DMS153 treated with DMSO at 0.1 percent for 48 hours (cell line): ENCODE data around the gene HMOX1.
A peak's percentile ranks its signal among the peaks of the same experiment; 100 is the strongest.

Experiments used
- DNase-seq: peaks from one replicate; lab custom pipeline; 2025; ENCODE audit not compliant: unreplicated experiment; lab: John Stamatoyannopoulos, UW

Gene HMOX1

DNA sequence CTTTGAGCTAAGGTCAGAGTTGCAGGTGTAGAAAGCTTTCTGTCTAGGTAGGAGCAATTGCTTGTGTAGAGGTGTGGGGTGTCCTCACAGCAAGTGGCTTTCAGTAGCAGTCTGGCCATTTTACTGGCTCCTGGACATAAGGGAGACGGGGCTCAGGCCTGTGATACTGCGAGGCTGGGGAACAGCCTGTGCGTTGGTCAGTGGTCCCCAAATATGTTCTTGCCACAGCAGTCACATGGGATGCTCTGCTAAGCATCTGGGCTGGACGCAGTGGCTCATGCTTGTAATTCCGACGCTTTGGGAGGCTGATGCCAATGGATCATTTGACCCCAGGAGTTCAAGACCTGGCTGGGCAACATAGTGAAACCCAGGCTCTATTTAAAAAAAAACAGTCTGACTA, 21.0 kb downstream of the HMOX1 start:
- DNase-seq = no peak

DNA sequence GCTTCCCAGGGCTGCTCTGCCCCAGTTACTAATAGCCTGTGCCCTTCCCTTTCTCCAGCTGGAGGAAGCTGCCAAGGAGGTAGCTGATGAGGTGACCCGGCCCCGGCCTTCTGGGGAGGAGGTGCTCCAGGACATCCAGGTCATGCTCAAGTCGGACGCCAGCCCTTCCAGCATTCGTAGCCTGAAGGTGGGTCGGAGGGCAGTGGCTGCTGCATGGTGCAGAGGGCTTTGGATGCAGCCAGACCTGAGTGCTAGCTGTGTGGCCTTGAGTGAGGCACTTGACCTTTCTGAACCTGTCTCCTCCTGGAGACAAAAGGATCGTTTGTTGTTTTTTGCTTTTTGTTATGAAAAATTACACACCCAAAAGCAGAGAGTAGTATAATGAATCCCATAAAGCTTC, 22.5 kb downstream of the HMOX1 start:
- no peak for DNase-seq

DNA sequence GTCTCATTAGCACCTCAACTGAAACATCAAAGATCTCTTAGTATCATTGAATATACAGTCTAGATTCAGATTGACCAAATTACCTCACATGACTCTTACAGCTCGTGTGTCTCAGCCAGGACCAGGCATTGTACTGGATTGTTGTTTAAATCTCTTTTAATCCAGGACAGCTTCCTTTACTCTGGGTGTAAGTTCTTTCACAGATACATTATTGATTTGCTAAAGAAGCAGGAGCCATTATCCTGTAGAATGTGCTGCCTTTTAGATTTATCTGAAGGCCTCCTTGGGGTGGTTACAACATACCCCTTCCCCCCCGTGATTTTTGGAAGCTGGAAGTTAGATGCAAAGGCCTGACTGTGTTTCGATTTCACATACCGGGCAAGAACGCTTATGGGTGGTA, 23.3 kb downstream of the HMOX1 start:
- no peak for DNase-seq

DNA sequence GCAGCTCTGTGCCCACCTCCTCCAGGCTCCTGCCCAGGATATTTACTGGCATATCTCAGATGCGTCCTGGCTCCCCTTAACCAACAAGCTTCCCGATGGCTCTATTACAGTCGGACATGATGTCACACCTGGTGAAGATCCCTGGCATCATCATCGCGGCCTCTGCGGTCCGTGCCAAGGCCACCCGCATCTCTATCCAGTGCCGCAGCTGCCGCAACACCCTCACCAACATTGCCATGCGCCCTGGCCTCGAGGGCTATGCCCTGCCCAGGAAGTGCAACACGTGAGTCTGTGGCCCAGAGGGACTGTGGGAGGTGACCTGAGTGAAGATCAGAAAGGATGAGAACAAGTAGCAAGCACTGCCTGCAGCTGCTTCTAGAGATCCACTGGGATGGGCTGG, 25.5 kb downstream of the HMOX1 start:
- DNase-seq = no peak

DNA sequence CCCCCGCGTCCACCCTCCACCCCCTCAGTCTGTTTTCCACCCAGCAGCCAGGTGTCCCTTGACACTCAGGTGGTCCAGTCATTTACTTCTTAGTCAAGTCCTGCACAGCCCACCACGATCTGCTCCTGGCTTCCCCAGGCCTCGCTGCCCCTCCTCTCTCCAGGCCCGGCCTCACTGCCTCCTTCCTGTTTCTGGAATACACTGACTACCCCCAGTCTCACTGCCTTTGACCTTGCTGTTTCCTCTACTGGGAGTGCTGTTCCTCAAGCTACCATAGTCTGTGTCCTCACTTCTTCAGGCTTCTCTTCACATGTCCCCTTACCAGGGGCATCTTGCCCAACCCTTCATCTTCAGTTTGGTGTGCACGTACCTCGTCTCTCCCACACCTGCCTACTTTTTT, 26.5 kb downstream of the HMOX1 start:
- DNase-seq = no peak

DNA sequence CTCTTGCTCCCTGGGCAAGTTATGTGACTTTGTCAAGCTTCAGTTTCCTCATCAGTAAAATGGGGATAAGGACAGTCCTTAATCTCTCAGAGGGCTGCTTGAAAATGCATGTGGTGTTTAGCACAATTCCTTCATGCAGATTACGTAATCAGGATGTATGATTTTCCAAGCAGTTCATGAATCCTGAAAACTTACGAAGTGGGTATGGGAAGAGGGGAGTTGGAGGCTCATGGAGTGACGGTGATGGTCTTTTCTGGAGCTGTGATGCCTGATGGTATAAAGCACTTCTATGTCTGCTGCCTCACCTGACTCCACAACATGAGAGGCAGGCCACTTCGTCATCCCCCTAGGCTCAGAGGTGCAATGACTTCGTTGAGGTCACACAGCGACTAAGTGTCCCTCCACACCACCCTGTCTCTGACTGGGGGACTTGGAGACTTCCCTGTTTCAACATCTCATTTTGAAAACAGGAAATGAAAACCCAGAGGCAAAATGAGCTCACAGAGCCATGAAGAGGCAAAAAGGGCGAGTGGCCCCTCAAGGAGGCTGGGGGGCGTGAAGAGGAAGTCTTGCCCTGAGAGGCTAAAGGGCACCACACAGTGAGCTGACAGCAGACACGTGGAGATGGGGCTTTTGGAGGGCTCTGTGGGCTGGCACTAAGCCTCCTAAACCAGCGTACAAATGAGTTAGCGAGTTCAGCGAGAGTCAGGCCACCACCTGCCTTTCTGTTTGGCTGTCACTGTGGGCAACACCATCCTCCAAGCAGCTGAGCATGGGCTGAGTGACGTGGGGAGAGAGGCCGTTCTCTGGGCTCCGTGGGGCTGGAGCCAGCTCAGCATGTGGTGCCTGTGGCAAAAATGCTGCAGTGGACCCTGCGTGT, 29.1 kb downstream of the HMOX1 start:
- no peak for DNase-seq

DNA sequence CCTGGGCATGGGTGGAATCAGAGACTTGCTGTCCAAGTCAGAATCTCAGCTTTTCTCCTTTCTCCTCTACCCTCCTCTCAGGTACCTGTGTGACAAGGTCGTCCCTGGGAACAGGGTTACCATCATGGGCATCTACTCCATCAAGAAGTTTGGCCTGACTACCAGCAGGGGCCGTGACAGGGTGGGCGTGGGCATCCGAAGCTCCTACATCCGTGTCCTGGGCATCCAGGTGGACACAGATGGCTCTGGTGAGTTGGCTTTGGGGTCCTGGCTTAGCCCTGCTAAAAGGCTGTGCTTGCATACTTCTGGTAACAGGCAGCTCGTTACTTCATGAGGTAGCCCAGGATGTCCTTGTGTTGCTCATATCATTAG, 29.8 kb downstream of the HMOX1 start:
- DNase-seq = no peak

DNA sequence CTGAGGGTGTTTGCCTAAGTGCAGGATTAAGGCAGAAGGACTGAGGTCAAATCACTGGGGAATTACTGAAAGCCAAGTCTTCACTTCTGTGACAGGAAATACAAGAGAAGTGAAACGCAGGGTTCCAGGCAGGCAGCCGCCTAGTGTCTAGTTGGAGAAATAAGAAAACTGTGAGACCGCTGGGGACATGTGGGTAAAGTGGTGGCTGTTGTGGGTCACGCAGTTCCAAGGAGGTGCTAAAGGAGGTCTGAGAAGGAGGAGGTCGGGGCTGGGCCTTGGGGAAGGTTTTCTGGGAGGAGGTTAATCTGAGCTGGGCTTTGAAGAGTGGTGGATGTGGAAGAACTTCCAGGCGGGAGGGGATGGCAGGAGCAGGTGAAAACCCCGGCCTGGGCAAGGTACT, 30.2 kb downstream of the HMOX1 start:
- DNase-seq = no peak

DNA sequence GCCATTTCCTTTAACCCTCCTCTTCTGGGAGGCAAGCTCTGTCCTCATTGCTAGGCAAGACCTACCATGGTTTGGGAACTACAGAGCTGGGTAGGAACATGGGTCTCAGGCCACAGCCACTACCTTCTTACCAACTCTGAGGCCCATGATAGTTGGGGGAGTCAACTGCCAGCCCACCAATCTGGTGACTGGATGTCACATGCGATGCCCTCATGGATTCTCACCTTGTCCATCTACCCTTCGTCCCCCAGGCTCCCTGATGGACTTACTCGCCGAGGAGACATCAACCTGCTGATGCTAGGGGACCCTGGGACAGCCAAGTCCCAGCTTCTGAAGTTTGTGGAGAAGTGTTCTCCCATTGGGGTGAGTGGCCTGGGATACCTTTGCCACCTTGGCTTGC, 32.7 kb downstream of the HMOX1 start:
- no peak for DNase-seq

DNA sequence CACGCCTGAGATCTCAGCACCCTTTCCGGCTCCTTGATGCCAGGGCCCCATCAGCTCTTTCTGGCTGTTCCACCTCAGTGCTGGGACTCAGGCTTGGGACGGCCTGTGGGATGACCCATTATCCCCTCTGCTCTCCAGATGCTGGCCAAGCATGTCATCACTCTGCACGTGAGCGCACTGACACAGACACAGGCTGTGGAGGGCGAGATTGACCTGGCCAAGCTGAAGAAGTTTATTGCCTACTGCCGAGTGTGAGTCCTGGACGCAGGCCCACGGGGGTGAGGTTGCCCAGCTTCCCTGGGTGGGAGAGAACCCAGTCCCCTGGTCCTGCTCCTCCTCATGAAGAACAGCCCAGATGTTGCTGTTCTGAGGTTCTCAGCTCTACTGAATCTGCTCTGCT, 36.7 kb downstream of the HMOX1 start:
- DNase-seq = no peak

DNA sequence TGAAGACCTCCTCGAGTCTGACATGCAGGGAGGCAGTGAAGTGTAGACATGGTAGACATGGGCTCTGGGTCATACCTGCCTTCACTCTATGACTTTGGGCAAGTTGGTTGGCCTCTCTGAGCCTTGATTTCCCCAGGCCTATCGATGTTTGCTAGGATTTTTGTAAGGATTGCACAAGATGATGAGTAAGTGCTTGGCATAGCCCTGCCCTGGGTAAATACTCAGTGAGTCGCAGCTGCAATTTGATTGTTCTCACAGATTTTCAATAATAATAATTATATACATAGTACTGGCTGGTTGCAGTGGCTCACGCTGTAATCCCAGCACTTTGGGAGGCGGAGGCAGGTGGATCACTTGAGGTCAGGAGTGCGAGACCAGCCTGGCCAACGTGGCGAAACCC, 37.2 kb downstream of the HMOX1 start:
- DNase-seq = no peak

DNA sequence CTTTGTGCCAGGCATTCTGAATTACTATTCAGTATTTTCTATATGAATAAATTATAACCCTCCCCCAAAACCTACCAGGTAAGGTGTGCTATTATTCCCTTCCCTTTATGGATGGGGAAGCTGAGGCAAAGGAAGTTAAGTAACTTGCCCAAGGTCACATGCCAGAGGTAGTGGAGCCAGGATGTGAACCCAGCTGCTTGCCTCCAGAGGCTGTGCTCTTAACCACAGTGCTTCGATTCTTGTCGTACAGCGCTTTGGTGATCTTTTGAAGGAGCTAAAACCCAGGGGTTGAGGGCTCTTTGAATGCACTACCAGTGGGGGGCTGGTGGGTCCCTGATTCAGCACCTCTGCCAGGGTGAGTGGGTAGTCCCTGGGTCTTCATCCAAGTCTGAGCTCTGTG, 37.8 kb downstream of the HMOX1 start:
- no peak for DNase-seq

DNA sequence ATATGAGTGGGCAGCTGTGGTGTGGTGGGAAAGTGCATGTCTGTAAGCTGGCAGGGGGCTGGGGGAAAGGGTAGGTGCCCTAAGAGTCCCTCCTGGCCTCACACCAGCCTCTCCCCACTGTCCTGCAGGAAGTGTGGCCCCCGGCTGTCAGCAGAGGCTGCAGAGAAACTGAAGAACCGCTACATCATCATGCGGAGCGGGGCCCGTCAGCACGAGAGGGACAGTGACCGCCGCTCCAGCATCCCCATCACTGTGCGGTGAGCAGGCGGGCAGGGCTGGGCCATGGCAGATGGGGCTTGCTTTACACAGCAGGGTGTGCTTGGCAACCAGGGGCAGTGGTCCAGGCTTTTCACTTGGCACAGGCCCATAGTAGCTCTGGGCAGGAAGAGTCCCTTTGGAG, 38.9 kb downstream of the HMOX1 start:
- no peak for DNase-seq

DNA sequence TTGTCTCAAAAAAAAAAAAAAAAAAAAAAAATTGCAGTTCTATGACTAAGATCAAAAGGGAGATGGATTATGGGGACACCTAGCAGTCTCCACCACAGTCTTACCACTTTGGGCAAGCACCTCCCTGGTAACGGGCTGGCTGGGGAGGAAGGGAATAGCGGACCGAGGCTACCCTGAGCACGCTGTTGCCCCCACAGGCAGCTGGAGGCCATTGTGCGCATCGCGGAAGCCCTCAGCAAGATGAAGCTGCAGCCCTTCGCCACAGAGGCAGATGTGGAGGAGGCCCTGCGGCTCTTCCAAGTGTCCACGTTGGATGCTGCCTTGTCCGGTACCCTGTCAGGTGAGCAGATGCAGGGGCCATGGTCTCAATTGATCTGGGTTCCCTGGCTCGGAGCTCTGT, 40.2 kb downstream of the HMOX1 start:
- no peak for DNase-seq

DNA sequence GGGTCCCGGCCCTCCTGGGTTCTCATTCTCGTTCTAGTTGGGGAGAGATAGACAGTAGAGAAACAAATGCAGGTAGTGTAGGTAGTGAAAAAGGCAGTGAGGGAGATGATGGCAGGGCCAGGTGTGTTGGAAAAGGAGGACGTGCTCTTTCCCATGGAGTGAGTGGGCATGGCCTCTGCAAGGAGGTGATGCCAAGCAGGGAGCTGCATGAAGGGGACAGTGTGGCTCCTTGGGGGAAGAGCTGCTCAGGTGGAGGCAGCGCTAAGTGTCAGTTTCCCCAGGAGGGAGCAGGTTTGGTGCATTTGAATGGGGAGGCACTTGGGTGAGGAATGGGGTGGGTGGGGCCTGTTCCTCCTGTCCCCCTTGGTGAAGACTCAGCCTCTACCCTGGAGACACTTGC, 41.2 kb downstream of the HMOX1 start:
- DNase-seq = no peak

DNA sequence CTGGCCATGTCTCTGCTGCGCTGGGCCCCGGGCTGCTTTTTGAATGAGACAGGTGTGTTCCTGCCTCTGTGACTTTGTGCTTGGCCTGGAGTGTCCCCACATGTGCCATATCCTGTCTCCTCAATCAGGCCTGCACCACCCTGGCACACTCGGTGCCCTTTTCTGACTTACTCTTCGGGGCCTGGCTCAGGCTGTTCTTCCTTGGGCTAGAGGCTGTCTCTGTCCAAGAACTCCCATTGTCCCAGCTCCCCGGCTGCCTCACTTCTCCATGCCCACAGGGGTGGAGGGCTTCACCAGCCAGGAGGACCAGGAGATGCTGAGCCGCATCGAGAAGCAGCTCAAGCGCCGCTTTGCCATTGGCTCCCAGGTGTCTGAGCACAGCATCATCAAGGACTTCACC, 42.0 kb downstream of the HMOX1 start:
- DNase-seq = no peak

DNA sequence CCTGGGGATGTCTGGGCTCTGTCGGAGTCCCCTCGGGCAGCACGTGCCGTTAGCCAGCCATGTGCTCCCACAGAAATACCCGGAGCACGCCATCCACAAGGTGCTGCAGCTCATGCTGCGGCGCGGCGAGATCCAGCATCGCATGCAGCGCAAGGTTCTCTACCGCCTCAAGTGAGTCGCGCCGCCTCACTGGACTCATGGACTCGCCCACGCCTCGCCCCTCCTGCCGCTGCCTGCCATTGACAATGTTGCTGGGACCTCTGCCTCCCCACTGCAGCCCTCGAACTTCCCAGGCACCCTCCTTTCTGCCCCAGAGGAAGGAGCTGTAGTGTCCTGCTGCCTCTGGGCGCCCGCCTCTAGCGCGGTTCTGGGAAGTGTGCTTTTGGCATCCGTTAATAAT, 43.2 kb downstream of the HMOX1 start:
- DNase-seq = no peak

DNA sequence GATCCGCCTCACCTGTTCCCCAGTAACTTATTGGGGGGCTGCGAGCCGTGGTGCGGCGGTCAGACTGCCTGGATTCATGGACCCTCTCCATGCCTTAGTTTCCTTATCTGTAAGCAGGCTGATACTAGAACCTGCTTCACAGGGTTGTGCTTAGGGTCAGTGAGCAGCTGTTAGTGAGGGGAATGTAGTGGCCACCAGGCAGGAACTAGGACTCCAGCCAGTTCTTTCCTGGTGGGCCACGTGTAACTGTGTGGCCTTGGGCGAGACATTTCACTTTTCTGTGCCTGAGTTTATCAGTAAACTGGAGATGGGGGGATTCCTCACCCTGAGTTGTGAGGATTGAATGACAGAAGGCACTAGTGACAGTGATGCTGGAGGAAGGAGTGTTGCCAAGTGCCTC, 43.9 kb downstream of the HMOX1 start:
- DNase-seq = no peak

DNA sequence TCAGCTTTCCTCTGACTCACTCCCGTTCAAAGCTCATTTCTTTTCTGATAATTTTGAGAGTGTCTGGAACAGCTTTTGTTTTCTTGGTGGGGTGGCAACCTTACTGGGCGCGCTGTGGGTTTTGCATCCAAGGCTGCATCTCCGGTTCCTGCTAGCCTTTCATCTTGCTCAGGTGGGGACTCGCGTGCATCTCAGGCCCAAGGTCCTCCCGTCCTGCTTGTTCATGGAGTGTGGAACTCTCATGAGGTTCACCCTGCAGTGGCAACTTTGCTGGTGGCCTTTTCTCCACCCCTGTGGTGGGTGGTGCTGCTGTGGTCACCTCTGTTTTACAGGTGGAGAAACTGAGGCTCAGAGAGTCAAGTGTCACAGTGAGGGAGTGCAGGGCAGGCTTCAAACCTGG, 44.6 kb downstream of the HMOX1 start:
- no peak for DNase-seq

DNA sequence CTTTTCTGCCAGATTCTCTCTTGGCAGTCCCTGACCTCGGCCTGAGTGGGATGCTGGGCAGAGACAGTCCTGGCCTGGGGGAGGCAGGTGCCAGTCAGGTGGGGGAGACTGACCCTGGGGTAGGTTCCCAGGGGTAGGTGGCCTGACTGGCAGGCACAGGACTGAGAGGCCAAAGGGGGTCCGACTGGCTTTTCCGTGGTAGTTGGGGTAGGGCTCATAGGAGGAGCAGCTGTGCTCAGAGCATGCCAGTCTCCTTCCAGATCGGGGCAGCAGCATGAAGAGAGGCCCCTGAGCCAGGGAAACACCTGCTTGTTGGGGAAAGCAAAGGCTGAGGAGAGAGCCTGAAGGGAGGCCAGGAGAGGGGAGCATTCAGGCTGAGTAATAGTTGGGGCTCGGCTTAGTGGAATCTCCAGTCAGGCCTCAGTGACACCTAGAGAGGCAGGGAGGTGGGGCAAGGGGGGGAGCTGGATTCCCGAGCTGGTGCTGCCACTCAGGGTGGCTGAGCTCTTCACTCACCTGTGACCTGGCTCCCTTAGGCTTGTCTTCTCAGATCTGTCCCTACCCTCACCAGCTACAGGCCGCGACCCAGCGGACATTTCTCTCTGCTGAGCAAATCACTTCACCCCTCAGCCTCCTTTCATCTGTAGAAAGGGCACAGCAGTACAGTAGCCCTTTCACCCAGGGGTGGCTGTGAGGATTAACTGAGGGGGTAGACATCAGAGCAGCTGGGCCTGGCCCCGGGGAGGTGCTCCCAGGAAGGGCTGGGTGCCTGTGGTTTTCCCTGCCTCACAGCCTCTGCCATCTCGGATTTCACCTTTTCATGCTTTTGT, 45.3 kb downstream of the HMOX1 start:
- no peak for DNase-seq

DNA sequence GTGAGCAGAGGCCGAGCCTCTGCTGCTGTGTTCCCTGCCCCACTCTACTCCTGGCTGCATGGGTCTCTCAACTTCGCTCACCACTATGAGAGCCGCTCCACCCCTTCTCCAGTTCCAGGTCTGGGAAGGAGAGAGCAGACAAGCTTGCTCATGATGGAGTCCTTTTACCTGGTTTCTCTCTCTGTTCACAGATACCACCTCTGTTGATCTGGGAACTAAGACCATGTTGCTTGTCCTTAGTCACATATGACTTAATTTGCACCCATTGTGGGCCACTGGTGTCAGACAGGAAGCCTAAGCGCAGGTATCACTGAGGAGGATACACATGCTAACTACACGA, 45.9 kb downstream of the HMOX1 start:
- DNase-seq = peak; percentile 62

DNA sequence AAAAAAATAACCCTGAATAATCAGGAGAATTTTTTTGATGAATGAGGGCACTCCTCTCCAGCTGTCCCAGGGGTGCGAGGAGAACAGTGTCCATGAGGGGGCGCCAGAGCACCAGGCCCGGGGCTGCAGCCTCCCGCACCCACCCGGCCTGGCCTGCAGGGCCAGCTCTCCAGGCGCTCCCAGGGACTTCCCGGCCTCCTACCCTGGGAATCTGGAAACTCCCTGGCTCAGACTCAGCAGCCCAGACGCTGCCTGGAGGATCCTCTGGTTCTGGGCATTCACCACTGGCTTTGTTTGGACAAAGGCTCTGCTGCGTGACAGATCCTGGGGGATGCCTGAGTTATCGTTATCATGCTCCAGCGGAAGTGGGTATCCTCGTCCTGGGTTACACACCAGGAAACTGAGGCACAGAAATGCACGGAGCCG, 50.0 kb downstream of the HMOX1 start:
- DNase-seq = peak; percentile 52
